Measurements from ENCODE around the gene XRCC1. TPM values are rescaled to one million over a fixed set of nuclear protein-coding genes. Genes with fewer than 3 reads are reported as not detected.
A peak's percentile ranks its signal among the peaks of the same experiment; 100 is the strongest.
"Not testable (repeated sequence)": the region's sequence is repeated elsewhere in the genome, so short reads cannot be mapped to it uniquely, and the experiment has no call there.

Gene XRCC1
- total and polyA plus RNA-seq, 11 donors = 11.2 to 21.3 (median 16.6) TPM

- ATAC-seq = peak in 2 of 4 donors; percentile 8 to 13
- H3K27me3 ChIP-seq = no peaks in the 10 kb centered on the region
- no peak for TF ChIP-seq CTCF (IDR thresholded peaks at IDR 0.05)
- intact Hi-C loops (cut with DNase I) = no loop called here
- H3K4me1 ChIP-seq = peaks cover 0 to 8% (median 0%) of the 10 kb centered on the region in 12 donors
- 74 to 77% (median 76%) methylated on average over 27 to 28 of the region's 28 CpGs for WGBS, 4 donors
- no peak overlapping the region for H3K27ac ChIP-seq
- DNase-seq = no peak
- no peaks in the 10 kb centered on the region for H3K9me3 ChIP-seq
- H3K4me3 ChIP-seq = peak overlapping the region in 1 of 12 donors; percentile 40
- peaks cover 0 to 39% (median 23%) of the 10 kb centered on the region in 9 donors for H3K36me3 ChIP-seq
Measured at GRCh38 chr19:43607238-43608205, 32.2 kb upstream of the XRCC1 start.

- intact Hi-C loops (cut with DNase I) = no loop called here
- WGBS, 4 donors = 84 to 91% (median 86%) methylated on average over 7 of the region's 7 CpGs
Measured at GRCh38 chr19:43606569-43607229, 31.4 kb upstream of the XRCC1 start.

GRCh38 chr19:43605875-43606568, 30.7 kb upstream of the XRCC1 start:
- no peak for DNase-seq
- Histone ChIP-seq H3K27me3 (no peaks in the 10 kb centered on the region), H3K4me3 (no peak overlapping the region), H3K27ac (no peak overlapping the region), H3K9me3 (no peaks in the 10 kb centered on the region), H3K4me1 (peaks cover 0 to 18% (median 0%) of the 10 kb centered on the region in 12 donors), H3K36me3 (peaks cover 0 to 39% (median 21%) of the 10 kb centered on the region in 9 donors)
- 66 to 73% (median 71%) methylated on average over 6 to 7 of the region's 7 CpGs for WGBS, 4 donors
- intact Hi-C loops (cut with DNase I) = no loop called here
- ATAC-seq = no peak
- no peak for TF ChIP-seq CTCF (IDR thresholded peaks at IDR 0.05)
- TF ChIP-seq POLR2A (IDR thresholded peaks at IDR 0.05) = no peak

More at GRCh38 chr19:43606569-43607229, 31.4 kb upstream of the XRCC1 start:
- TF ChIP-seq CTCF (IDR thresholded peaks at IDR 0.05) (no peak), POLR2A (IDR thresholded peaks at IDR 0.05) (no peak)
- DNase-seq (no peak), ATAC-seq (no peak)
- Histone ChIP-seq H3K4me1 (peaks cover 0 to 15% (median 0%) of the 10 kb centered on the region in 12 donors), H3K36me3 (peaks cover 0 to 38% (median 17%) of the 10 kb centered on the region in 9 donors), H3K9me3 (no peaks in the 10 kb centered on the region), H3K4me3 (no peak overlapping the region), H3K27me3 (no peaks in the 10 kb centered on the region), H3K27ac (no peak overlapping the region)

- Histone ChIP-seq H3K4me1 (peaks cover 4 to 26% (median 15%) of the 10 kb centered on the region in 12 donors), H3K36me3 (peaks cover 0 to 41% (median 32%) of the 10 kb centered on the region in 9 donors)
- H3K27ac ChIP-seq; ATAC-seq; H3K4me3 ChIP-seq; DNase-seq; intact Hi-C loops (cut with DNase I); H3K9me3 ChIP-seq; H3K27me3 ChIP-seq: not testable (repeated sequence)
- WGBS, 4 donors = 72 to 84% (median 77%) methylated on average over 4 to 5 of the region's 5 CpGs
Measured at GRCh38 chr19:43600326-43600725, 25.0 kb upstream of the XRCC1 start.

Data from heart left ventricle (tissue), 16 donors.